Epithelial cell of proximal tubule (primary cell): ENCODE measurements around the gene ARHGAP25. TPM values are rescaled to one million over a fixed set of nuclear protein-coding genes. Genes with fewer than 3 reads are reported as not detected.
"Not testable (repeated sequence)": the region's sequence is repeated elsewhere in the genome, so short reads cannot be mapped to it uniquely, and the experiment has no call there.

Experiments
- DNase-seq: peaks from one replicate; pipeline ENCODE4 v3.0.0-alpha.2; 2011; ENCODE audit warnings: low read depth
- H3K4me3 ChIP-seq: 2 replicates; pipeline ENCODE4 v1.5.1; 2011; ENCODE audit warnings: low read depth, mild to moderate bottlenecking, low read length
- CTCF ChIP-seq: conservative IDR thresholded peaks from 2 replicates; pipeline ENCODE4 v1.5.1; 2012; ENCODE audit warnings: low read depth, mild to moderate bottlenecking, low read length
- total RNA-seq: library from RNA; depleted of rRNA; stranded (reverse); fragments of >200 nt; gene quantifications from 2 replicates; pipeline ENCODE4 v1.2.3, GENCODE V29; 2015

The ARHGAP25 gene
- total RNA-seq, 1 donor from 2014 or later, result not detected

- no peak for TF ChIP-seq CTCF
- no peak overlapping the region for H3K4me3 ChIP-seq
- no peak for DNase-seq
Observed at GRCh38 chr2:68800517-68800916, 65.9 kb downstream of the ARHGAP25 start.

- DNase-seq, result not testable (repeated sequence)
Observed at GRCh38 chr2:68802161-68802560, 67.5 kb downstream of the ARHGAP25 start.

GRCh38 chr2:68805025-68805424 is 70.4 kb downstream of the ARHGAP25 start:
- no peak for DNase-seq
- H3K4me3 ChIP-seq, result no peak overlapping the region
- TF ChIP-seq CTCF, result no peak

More at GRCh38 chr2:68802161-68802560, 67.5 kb downstream of the ARHGAP25 start:
- H3K4me3 ChIP-seq, result not testable (repeated sequence)

- no peak for DNase-seq
- H3K4me3 ChIP-seq, result no peak overlapping the region
- no peak for TF ChIP-seq CTCF
Observed at GRCh38 chr2:68806511-68807109, 72.0 kb downstream of the ARHGAP25 start.

- DNase-seq, result no peak
- no peak overlapping the region for H3K4me3 ChIP-seq
- no peak for TF ChIP-seq CTCF
Observed at GRCh38 chr2:68807821-68808266, 73.2 kb downstream of the ARHGAP25 start.

- no peak overlapping the region for H3K4me3 ChIP-seq
- no peak for DNase-seq
- TF ChIP-seq CTCF, result no peak
Observed at GRCh38 chr2:68809324-68810240, 75.0 kb downstream of the ARHGAP25 start.

GRCh38 chr2:68811364-68811763 is 76.8 kb downstream of the ARHGAP25 start:
- TF ChIP-seq CTCF, result no peak
- H3K4me3 ChIP-seq, result no peak overlapping the region

More at GRCh38 chr2:68811364-68811763, 76.8 kb downstream of the ARHGAP25 start:
- no peak for DNase-seq
